ENCODE results near the gene ATCAY.

The ATCAY gene, protein sequence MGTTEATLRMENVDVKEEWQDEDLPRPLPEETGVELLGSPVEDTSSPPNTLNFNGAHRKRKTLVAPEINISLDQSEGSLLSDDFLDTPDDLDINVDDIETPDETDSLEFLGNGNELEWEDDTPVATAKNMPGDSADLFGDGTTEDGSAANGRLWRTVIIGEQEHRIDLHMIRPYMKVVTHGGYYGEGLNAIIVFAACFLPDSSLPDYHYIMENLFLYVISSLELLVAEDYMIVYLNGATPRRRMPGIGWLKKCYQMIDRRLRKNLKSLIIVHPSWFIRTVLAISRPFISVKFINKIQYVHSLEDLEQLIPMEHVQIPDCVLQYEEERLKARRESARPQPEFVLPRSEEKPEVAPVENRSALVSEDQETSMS

DNA sequence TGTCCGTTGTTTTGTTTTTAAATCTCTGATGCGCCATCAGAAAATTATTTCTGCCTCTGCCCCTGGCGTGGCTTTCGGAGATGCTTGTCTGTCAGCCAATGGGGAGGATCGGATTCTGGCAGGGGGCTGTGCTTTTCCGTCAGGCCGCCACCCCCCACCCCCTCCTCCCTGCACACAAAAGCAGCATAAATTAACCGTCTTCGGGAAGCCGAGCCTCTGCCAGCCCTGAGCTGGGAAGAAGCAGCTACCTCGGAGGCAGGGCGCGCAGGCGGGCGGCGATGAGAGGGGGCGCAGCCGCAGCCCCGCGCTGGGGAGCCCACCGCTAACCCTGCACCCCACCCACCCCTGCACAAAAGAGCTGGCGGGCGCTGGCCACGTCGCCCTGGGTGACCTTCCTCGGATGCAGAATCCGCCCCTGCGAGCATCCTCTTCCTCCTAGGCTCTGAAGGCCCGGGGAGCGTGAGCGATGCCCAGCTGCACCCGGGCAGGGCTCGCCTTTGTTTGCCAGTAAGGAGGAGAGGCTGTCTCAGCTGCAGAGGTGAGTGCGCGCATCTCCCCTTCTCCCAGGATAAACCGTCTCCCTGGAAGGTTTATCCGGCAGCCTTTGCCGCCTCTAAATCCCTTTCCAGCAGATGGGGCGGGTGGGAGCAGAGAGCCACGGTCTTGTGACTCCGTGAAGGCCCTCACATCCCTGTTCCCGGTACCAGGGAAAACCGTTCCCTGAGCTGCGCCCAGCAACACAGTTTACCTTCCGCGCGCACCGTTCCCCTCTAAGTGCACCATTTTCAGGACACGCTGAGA, at the start of gene ATCAY:
ATCAY (plus strand) TSS at position 215 of the 801 bp plus-strand sequence. CDS start 5,083 bp downstream, outside the sequence.
- no peak for DNase-seq

DNA sequence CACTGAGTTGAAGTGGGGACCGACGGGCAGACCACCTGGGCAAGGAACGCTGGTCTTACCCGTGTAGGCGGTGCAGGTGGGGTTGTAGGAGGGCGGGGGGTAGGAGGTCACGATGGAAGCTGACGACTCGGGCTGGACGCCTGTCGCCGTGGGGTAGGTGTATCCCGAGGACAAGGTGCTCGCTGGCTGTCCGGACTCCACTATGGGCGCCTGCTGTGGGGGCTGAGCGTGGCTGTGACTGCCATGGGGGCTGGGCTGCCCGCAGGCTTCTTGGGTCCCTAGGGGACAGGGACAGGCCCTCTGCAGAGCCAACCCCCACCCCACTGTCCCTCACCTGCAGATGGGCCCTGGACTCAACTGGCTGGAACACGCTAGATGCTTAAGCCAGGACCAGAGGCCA, 48.9 kb upstream of the ATCAY start:
- DNase-seq = no peak

DNA sequence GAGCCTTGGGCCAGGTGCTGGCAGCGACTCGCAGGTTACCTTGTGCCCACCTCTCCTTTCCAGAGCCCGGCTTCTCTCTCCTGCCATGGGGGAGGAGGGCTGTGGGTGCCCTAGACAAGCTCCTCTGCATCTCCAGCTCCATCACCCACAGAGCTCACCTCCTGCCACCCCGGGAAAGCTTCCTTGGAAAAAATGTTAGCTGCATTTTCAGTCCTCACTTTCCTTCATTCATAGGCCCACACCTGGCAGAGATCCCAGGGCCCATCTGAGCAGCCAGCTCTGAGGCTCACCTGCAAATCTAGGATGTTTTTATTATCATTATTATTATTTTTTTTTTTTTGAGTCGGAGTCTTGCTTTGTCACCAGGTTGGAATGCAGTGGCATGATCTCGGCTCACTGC, 48.5 kb upstream of the ATCAY start:
- no peak for DNase-seq

DNA sequence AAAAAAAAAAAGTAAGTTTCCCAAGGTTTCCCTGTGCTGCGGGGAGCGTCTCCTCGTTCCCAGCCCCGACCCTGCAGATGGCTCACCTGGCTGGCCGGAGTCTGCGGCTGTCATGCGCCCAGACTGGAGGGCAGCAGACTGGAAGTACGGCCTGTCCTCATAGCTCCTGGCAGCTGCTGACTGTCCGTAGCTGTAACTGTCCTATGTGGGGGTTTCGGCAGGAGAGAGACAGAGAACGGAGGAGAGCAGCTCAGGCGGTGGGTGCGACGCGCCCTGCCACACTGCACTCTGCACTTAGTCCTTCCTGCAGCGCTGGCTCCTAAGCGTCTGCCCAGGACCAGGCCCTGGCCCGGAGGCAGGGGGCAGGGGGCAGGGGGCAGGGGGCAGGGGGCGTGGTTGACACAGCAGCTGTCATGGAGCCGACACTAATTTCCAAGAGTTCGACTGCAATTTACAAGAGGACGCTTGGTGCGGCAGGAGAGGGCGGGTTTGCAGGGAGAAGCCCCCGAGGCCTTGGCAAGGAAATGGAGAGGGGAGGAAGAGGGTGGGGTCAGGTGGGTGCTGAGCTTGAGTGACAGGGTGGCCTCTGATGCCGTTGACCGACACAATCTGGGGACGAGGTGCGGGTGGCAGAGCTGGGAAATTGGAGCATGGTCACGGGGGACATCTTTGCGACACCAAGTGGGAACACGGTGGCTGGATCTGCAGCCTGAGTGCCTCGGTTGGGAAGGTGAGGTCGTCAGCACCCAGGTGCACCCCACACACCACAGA, 46.7 kb upstream of the ATCAY start:
- no peak for DNase-seq

DNA sequence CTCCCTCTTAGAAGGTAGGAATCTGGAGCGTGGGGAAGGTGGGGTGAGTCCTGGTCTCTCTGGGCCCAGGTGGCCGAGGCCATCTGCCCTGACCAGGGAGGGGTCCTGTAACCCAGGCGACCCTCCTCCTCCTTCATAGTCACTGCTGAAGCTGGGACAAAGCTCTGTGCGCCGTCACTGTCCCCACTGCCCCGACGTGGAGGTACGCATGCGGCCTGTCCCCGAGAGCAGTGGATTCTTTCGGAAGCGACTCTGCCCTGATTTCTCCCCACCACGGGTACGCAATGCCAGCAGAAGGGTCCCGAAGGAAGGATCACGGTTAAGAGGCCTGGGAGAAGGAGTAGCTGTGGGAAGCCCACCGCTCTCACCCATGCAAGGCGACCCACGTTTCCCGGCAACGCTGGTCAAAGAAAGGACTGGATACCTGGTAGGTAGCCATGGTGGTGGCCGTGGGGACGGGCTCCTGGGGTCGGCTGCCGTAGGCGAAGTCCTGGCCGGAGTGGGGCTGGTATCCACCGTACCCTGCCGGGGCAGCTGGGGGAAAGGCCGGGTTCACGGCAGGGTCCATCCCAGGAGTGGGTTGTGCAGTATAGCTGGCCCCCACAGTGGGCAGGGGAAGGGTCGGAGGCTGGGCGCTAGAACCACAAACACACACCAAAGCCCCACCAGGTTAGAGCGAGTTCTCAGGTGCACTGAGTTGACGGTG, 46.0 kb upstream of the ATCAY start:
- DNase-seq = no peak

DNA sequence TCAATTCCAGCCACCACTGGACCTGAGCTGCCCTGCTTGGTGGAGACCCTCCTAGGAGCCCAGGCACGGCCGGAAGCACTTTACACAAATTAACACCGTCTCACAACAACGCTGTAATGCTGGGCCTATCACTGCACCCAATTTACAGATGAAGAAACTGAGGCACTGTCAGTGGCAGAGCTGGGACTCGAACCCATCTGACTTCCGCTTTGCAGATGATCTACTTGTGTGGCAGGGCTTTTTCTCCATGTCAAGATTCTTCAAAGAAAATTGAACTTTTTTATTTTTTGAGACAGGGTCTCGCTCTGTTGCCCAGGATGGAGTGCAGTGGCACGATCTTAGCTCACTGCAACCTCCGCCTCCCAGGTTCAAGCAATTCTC, 45.4 kb upstream of the ATCAY start:
- no peak for DNase-seq

DNA sequence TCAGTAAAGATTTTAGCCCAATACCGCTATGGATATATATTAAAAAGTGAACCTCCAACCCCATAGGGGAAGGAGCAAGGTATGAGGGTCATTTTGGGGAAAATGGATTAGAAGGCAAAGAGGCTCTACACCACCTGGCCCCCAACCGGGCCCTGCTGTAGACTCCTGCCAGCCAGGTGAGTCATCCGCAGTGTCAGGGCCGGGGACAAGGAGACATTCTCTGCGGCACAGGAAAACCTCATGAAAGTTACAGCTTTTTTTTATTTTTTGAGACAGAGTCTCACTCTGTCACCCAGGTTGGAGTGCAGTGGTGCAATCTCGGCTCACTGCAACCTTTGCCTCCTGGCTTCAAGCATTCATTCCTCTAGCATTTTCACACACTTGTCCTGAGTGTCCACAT, 43.6 kb upstream of the ATCAY start:
- DNase-seq = no peak

DNA sequence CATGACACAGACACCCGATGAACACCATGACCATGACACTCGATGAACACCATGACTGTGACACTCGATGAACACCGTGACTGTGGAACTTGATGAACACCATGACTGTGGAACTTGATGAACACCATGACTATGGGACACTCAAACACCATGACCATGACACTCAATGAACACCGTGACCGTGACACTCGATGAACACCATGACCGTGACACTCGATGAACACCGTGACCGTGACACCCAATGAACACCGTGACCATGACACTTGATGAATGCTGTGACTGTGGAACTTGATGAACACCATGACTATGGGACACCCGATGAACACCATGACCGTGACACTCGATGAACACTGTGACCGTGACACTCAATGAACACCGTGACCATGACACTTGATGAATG, 43.2 kb upstream of the ATCAY start:
- DNase-seq = no peak

DNA sequence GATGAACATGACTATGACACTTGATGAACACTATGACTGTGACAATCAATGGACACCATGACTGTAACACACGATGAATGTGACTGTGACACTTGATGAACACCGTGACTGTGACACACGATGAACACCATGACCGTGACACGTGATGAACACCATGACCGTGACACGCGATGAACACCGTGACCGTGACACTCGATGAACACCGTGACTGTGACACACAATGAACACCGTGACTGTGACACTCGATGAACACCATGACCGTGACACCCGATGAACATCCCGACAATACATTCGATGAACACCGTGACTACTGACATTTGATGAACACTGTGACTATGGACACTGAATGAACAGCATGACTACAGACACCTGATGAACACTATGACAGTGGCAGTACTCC, 42.6 kb upstream of the ATCAY start:
- no peak for DNase-seq

DNA sequence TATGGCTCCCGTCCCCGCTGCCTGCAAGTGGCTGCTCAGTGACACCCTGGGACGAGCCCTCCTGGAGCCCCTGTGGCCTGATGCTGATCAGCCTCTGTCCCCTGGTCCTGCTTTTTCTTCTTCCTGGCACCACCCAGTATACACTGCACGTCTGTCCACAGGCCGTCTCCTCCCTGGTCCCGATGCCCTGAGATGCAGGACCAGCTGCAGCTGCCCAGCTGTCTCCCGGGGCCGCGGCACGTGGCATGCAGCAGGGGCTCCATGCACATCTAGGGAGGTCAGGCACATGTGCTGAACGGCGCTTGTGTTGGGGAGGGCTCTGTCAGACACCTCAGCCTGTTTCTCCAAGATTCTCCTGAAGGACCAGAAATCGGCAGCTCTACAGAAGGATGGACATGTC, 41.8 kb upstream of the ATCAY start:
- no peak for DNase-seq

DNA sequence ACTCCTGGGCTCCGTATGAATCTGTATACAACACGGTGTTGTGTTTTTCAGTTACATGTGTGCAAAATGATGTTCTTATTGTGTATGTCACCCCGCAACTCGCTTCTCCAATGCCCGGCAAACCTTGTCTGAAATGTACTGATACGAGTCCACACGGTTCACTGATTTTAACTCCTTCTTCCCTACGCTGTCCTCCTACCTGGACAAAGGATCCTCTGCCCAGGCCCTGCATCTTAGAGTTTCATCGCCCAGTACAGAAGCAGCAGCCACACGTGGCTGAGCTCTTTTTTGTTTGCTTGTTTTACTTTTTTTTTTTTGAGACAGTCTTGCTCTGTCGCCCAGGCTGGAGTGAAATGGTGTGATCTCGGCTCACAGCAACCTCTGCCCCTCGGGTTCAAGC, 40.5 kb upstream of the ATCAY start:
- no peak for DNase-seq

DNA sequence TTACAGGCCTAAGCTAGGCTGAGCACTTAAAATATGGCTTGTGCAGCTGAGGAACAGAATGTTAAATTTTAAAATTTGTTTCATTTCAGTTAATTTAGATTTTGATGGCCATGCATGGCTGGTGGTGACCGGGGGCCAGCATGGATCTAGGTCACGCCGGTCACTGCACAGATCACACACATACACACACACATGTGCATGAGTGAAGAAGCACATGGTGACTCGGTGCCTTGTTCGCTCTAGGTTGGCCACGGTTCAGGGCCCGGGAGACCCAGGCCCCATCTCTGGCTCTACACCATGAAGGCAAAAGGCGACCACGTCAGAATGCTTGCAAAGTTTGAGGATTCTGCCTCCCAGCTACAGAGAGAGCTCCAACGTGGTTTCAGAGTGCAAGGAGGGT, 39.7 kb upstream of the ATCAY start:
- no peak for DNase-seq

DNA sequence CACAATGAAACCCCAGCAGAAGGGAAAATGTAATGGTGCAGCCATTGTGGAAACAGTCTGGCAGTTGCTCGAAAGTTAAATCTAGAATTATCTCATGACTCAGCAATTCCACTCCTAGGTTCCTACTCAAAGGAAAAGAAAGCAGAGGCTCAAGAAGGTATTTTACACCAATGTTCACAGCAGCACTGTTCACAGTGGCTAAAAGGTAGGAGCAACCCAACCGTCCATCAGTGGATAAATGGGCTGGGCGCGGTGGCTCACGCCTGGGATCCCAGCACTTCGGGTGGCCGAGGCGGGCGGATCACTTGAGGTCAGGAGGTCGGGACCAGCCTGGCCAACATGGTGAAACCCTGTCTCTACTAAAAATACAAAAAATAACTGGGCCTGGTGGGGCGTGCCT, 37.5 kb upstream of the ATCAY start:
- DNase-seq = no peak

DNA sequence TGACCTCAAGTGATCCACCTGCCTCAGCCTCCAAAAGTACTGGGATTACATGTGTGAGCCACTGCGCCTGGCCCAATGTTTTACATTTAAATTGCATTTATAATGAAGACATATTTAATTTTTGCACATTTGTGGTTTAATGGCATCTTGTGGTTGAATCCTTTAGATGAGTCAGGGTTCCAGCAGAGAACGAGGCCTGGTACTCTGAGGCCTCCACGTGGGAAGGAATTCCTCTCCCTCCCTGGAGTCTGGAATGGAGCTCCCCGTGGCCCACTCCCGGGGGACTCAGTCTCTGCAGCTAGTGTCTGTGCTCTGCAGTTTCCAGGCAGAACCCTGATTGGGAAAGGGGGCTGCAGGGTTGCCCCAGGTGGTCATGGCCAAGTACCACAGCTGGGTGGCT, 35.9 kb upstream of the ATCAY start:
- DNase-seq = no peak

DNA sequence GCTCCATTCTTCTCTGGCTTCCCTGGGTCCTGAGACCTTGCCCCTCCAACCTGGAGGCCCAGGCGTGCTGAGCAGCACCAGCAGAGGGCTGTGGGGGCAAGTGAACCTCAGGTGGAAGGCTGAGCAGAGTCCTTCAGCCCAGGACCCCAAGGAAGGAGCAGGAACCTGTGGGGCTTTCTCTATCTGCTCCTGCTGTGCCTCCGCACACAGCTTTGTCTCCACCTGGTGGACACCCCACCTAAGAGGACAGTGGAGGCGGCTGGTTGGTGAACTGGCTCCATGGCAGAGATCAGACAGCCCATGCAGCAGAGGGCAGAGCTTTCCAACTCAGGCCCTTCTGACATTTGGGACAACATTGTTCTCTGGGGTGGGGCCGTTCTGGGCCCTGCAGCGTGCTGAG, 31.4 kb upstream of the ATCAY start:
- DNase-seq = no peak

DNA sequence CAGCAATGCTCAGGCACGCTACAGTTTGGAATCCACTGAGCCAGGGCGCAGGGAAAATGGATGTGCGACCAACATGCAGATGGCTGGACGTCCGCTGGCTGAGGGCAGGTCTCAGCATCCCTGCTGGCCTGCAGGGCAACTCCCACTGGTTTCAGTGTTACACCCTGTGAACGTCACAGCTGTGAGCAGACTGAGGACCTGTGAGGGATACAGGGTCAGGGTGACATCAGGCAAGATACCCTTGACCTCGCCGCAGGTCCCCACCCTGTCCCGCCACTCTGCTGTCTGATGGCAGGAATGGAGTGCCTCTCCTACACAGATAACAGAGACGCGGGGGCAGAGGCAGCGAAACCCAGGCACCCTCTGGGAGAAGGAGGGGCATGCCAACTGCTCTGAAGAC, 30.7 kb upstream of the ATCAY start:
- no peak for DNase-seq

DNA sequence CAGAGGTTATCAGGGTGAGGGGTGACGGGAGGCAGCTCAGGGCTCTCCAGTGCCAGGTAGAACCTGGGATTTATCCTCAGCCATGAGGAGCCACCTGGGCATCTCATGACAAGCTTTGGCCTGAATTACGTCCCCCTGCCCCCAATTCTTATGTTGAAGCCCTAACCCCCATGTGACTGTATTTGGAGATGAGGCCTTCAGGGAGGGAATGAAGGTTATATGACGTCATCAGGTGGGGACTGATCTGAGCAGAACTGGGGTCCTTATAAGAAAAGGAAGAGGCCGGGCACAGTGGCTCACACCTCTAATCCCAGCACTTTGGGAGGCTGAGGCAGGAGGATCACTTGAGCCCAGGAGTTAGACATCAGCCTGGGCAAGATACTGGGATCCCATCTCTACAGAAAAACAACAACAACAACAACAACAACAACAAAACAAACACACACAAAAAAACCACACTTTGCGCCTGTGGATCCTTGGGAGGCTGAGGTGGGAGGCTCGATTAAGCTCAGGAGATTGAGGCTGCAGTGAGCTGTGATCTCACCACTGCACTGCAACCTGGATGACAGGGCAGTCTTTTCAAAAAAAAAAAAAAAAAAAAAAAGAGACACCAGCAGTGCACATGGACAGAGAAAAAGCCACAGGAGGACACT, 30.0 kb upstream of the ATCAY start:
- DNase-seq = no peak

DNA sequence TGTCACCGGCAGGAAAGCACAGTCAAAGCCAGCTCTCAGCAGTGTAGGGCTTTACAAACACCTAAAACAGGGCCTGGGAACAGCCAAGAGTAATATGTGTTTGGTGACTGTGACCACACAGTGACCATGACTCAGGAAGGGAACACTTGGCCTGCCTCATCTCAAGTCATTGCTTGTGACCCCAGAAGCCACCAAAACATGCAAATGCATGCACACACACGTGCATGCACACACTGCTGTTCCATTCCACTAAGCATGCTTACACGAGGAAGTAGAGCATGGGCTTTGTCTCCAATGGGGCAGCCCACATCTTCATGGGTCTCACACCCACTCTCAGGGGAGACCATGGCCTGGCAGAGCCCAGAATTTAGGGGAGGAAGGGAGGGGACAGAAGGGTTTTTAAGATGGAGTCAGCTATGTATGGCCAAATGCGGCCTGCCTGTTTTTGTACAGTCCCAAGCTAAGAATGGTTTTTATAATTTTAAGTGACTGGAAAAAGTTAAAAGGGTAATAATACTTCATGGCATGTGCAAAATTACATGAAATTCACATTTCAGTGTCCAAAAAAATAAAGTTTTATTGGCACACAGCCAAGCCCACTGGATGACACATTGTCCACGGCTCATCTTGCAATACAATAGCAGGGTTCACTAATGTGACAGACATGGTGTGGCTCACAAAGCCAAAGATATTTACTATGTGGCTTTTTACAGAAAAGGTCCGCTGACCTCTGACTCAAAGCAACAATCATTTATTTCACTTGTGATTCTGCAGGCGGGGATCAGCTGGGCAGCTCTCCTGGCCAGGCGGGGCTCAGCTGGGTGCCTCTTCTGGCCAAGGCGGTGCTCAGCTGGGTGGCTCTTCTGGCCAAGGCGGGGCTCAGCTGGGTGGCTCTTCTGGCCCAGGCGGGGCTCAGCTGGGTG, 29.0 kb upstream of the ATCAY start:
- DNase-seq = no peak

DNA sequence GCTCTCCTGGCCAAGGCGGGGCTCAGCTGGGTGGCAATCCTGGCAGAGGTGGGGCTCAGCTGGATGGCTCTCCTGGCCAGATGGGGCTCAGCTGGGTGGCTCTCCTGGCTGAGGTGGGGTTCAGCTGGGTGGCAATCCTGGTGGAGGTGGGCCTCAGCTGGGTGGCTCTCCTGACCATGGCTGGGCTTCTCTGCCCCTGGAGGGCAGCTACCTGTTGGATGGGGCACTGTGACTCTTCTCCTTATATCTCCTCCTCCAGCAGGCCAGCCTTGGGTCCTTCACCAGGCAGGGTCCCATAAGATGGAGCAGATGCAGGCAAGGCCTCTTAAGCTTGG, 28.3 kb upstream of the ATCAY start:
- no peak for DNase-seq

DNA sequence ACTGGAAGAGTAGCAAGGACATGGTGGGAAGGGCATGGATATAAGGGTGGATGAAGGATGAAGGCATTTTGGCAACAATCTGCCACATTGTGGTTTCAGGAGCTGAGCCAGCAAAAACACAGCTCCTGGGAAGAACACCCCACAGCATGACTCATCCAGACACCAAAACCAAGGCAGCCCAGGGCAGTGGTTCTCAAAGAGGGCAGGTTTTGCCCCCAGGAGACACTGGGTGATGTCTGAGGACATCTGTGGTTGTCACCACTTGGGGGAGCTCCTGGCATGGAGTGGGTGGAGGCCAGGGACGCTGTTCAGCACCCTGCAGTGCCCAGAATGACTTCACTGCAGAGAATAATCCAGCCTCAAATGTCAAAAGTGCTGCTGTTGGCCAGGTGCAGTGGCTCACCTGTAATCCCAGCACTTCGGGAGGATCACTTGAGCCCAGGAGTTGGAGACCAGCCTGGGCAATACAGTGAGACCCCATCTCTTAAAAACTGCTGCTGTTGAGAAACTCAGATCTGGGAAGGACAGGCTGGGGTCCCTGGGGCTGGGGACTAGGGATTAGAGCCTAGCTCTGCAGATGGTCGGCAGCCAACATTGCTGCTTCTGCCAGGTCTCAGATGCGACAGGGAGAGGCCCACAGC, 27.8 kb upstream of the ATCAY start:
- DNase-seq = no peak

DNA sequence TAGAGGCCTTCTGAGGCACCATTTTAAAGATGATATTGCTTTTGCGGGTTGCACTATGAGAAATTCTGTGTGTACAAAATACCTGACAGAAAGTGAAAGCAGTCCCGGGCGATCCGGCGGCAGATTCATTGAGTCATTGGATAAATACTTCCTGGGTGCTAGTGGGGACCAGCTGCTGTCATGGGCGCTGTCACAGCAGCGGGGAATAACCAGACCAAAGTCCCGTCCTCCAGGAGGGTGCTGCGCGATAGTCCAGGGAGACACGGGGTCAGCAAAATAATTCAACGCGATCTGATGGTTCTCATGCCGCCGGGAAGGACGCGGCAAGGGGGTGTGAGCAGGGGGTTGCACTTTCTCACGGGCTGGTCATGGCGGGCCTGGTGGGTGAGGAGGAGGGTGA, 25.2 kb upstream of the ATCAY start:
- DNase-seq = no peak

Data from GOT3 (cell line).